GM13976 (cell line): Measurements from ENCODE around the gene SREK1.
A peak's percentile ranks its signal among the peaks of the same experiment; 100 is the strongest.

Experiments
- DNase-seq: peaks from one replicate; pipeline ENCODE4 v3.0.0; 2012; ENCODE audit warnings: low spot score
- CTCF ChIP-seq: IDR thresholded peaks from 2 replicates; pipeline ENCODE4 v1.5.1; 2012; ENCODE audit warnings: borderline replicate concordance, mild to moderate bottlenecking; ENCODE audit not compliant: insufficient read depth; ENCODE audit errors: extremely low read depth, missing control alignments, control extremely low read depth
- in situ Hi-C: fragments of 300-500 bp; cut with MboI; formaldehyde crosslinking; loops from one replicate; pipeline ENCODE4 v1.12.0; 2022; ENCODE audit warnings: low sequenced_read_pairs, mixed read lengths, inconsistent platforms; ENCODE audit not compliant: unreplicated experiment

Gene SREK1

GRCh38 chr5:66171349-66172344 is 27.5 kb downstream of the SREK1 start:
- TF ChIP-seq CTCF: peak; percentile 32
- no peak for DNase-seq
- in situ Hi-C loops: no loop called here

- no peak for DNase-seq
- TF ChIP-seq CTCF: no peak
- in situ Hi-C loops: no loop called here
These were observed 30.2 kb downstream of the SREK1 start for GRCh38 chr5:66174338-66174737.

- in situ Hi-C loops: no loop called here
- DNase-seq: no peak
- no peak for TF ChIP-seq CTCF
These were observed 34.7 kb downstream of the SREK1 start for GRCh38 chr5:66178799-66179198.

- DNase-seq: no peak
- no peak for TF ChIP-seq CTCF
- in situ Hi-C loops: no loop called here
These were observed 35.4 kb downstream of the SREK1 start for GRCh38 chr5:66179297-66180051.

- DNase-seq: no peak
- TF ChIP-seq CTCF: no peak
- in situ Hi-C loops: no loop called here
These were observed 36.4 kb downstream of the SREK1 start for GRCh38 chr5:66180282-66181155.

- TF ChIP-seq CTCF: no peak
- DNase-seq: no peak
- in situ Hi-C loops: no loop called here
These were observed 42.0 kb downstream of the SREK1 start for GRCh38 chr5:66186108-66186507.
